Measurements from ENCODE around the gene ARL4C. TPM values are rescaled to one million over a fixed set of nuclear protein-coding genes. Genes with fewer than 3 reads are reported as not detected.

ARL4C gene
- total and polyA plus RNA-seq, 2 of the 8 experiments (the other 6 are each of a cell fraction or from before 2014, with no cell fraction given), result 7.0 to 16.9 TPM

- no peak for FAIRE-seq
- TF ChIP-seq HDAC2 (IDR thresholded peaks at IDR 0.05; ENCODE audit: borderline replicate concordance in 1 of 2, low read depth in 2 of 2, low read length in 2 of 2), result no peak
- TF ChIP-seq RNF2 (IDR thresholded peaks at IDR 0.05; ENCODE audit: borderline replicate concordance, low read depth, low read length, missing control alignments, poor library complexity, severe bottlenecking), result no peak
- TF ChIP-seq SP2 (IDR thresholded peaks at IDR 0.05; ENCODE audit: low read length), result no peak
- TF ChIP-seq CREB1 (IDR thresholded peaks at IDR 0.05), result no peak
- TF ChIP-seq POU5F1 (IDR thresholded peaks at IDR 0.05; ENCODE audit: low read depth, low read length), result no peak
- no peak for TF ChIP-seq USF2 (IDR thresholded peaks at IDR 0.05; ENCODE audit: low read length)
- TF ChIP-seq BCL11A (IDR thresholded peaks at IDR 0.05; ENCODE audit: low read depth in 2 of 2, low read length in 2 of 2), result no peak
- TF ChIP-seq MAX (IDR thresholded peaks at IDR 0.05), result no peak
- no peak for TF ChIP-seq SRF (IDR thresholded peaks at IDR 0.05; ENCODE audit: low read depth, low read length)
- TF ChIP-seq SP4 (IDR thresholded peaks at IDR 0.05; ENCODE audit: low read length), result no peak
- TF ChIP-seq JUND (IDR thresholded peaks at IDR 0.05; ENCODE audit: low read length), result no peak
- no peak for TF ChIP-seq RAD21 (IDR thresholded peaks at IDR 0.05 in 1 of 2, conservative IDR thresholded peaks at IDR 0.05 in 1 of 2; ENCODE audit: low read depth in 2 of 2, low read length in 2 of 2)
- no peak for TF ChIP-seq POLR2A (IDR thresholded peaks at IDR 0.05; ENCODE audit: control extremely low read depth in 1 of 2, low read depth in 2 of 2, low read length in 2 of 2)
- TF ChIP-seq BRCA1 (IDR thresholded peaks at IDR 0.05; ENCODE audit: low read depth, low read length), result no peak
Measured at GRCh38 chr2:234487356-234487755, 9.5 kb downstream of the ARL4C start.

More at GRCh38 chr2:234487356-234487755, 9.5 kb downstream of the ARL4C start:
- Histone ChIP-seq H3K18ac (ENCODE audit: extremely low read depth, low read length) (no peak overlapping the region), H3K9me3 (ENCODE audit: insufficient read depth in 2 of 2, low read depth in 1 of 2, low read length in 1 of 2) (no peaks in the 10 kb centered on the region), H4K20me1 (replicated peaks in 1 of 2; ENCODE audit: control insufficient read depth in 1 of 2, insufficient read depth in 2 of 2, low read length in 2 of 2) (peaks cover 0 to 1% of the 10 kb centered on the region in 2 experiments), H3K27me3 (replicated peaks in 1 of 4; ENCODE audit: control insufficient read depth in 3 of 4, extremely low read depth in 1 of 4, insufficient read depth in 3 of 4, low read length in 3 of 4) (no peaks in the 10 kb centered on the region), H2BK15ac (ENCODE audit: low read length) (no peak overlapping the region), H2AFZ (ENCODE audit: low read length) (no peak overlapping the region), H2BK20ac (ENCODE audit: low read length) (no peak overlapping the region), H2AK5ac (ENCODE audit: low read depth, low read length) (no peak overlapping the region), H3K9ac (replicated peaks in 1 of 4; ENCODE audit: extremely low read depth in 1 of 4, low read depth in 3 of 4, low read length in 3 of 4) (no peak overlapping the region), H2BK12ac (ENCODE audit: low read depth, low read length) (no peak overlapping the region), H4K5ac (ENCODE audit: insufficient read length, low read depth, low read length) (no peak overlapping the region), H2BK120ac (replicated peaks; ENCODE audit: low read depth, low read length) (no peak overlapping the region), H3K79me1 (ENCODE audit: low read depth, low read length) (peaks cover 3% of the 10 kb centered on the region; the same call in 1 of the 2 replicates), H3K4me2 (ENCODE audit: insufficient read depth in 1 of 2, low read depth in 2 of 2, low read length in 2 of 2) (no peak overlapping the region), H3K4ac (replicated peaks; ENCODE audit: insufficient read length, low read depth, low read length) (no peak overlapping the region), H3K4me1 (replicated peaks in 1 of 4; ENCODE audit: control insufficient read depth in 3 of 4, insufficient read depth in 4 of 4, low read length in 3 of 4) (peaks cover 0 to 5% (median 3%) of the 10 kb centered on the region in 4 experiments; a peak in 4 of 7 replicates), H3K23ac (ENCODE audit: insufficient read length) (no peak overlapping the region), H2BK5ac (ENCODE audit: low read depth, low read length) (no peak overlapping the region), H3K79me2 (ENCODE audit: control insufficient read depth in 1 of 2, insufficient read depth in 2 of 2, low read length in 2 of 2) (peaks cover 0 to 9% of the 10 kb centered on the region in 2 experiments; a peak in 2 of 4 replicates), H4K91ac (replicated peaks; ENCODE audit: insufficient read length, low read length) (no peak overlapping the region), H3K14ac (ENCODE audit: insufficient read length) (no peak overlapping the region), H3K4me3 (ENCODE audit: extremely low read depth in 1 of 4, insufficient read depth in 2 of 4, low read depth in 3 of 4, low read length in 4 of 4) (no peak overlapping the region), H3K36me3 (ENCODE audit: control insufficient read depth in 2 of 4, insufficient read depth in 4 of 4, low read length in 3 of 4) (no peaks in the 10 kb centered on the region), H3K27ac (ENCODE audit: low read depth, low read length) (no peak overlapping the region), H3K23me2 (ENCODE audit: low read depth, low read length) (no peaks in the 10 kb centered on the region), H4K8ac (ENCODE audit: extremely low read depth, insufficient read depth, low read length) (no peak overlapping the region), H3K56ac (replicated peaks; ENCODE audit: insufficient read length, low read depth, low read length) (no peak overlapping the region)
- DNase-seq (ENCODE audit: low read depth in 1 of 2, low spot score in 2 of 2), result no peak
- CTCF ChIA-PET (ENCODE audit: partially characterized antibody), result no interaction called here
- WGBS, 2 experiments (ENCODE audit: extremely low coverage in 1 of 2, insufficient coverage in 1 of 2, insufficient read length in 1 of 2, insufficient replicate concordance in 2 of 2, low coverage in 1 of 2, low lambda C conversion rate in 2 of 2, missing lambda C conversion rate in 1 of 2), result 85% methylated on average over 3 of the region's 3 CpGs; no CpG with 5 or more reads in 1 of the 2 experiments
- POLR2A ChIA-PET (ENCODE audit: partially characterized antibody), result no interaction called here
